Measurements from ENCODE around the gene RBP3.
A peak's percentile ranks its signal among the peaks of the same experiment; 100 is the strongest.

The RBP3 gene

DNA sequence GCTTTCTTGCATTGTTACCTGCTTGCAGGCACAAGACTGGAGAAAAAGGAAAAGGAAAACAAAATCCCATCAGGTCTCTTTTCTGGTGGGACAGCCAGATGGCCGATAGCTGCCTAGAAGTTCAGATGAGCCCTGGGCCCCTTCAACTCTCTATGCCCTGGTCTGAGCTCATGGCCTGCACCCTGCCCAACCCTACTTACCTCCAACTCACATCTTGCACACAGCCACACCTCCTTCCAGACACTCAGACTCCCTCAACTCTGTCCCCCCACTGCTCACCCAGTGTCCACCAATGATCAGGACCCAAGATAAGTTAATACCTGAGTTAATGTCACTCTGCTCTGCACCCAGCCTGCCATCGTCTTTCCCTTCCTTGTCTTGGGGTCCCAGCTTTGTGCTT, 10.9 kb downstream of the RBP3 start:
- DNase-seq: no peak

DNA sequence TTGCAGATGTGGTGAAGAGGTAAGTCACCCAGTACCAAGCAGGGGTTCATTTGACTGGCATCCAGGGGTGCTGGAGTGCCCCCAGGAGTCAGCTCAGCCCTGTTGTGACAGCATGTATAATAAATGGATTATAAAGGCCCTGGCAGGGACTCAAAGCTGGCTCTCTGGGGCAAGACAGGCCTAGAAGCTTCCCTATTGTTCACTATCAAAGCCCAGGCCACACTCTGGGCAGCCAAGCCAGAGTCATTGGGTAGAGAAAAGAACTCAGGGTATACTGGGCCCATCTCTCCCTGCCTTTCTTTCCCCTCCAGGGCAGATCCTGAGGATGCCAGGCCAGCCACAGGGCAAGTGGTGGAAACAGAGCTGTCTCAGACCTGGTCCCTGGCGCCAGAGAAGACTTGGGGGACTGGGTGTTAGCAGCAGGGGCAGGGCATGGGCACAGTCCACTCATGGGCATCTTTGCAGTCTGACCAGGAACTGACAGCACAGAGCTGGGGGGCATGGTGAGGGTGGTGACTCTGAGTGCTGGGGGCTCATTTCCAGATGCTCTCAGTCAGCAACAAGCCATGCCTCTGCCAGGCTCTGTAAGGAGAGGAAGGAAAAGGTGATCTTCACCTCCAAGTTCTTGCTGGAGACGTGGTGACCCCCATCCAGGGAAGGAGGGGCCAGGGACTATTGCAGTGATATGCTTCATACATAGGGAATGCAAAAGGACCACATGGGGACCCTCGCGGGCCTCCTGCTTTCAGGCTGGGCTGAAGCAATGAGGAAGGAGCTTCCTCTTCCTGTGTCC, 11.7 kb downstream of the RBP3 start:
- DNase-seq: no peak

GRCh38 chr10:47360419-47361040, 12.4 kb downstream of the RBP3 start:
- DNase-seq: no peak

GRCh38 chr10:47361293-47361692, 13.1 kb downstream of the RBP3 start:
- DNase-seq: no peak

GRCh38 chr10:47362199-47362598, 14.0 kb downstream of the RBP3 start:
- no peak for DNase-seq

GRCh38 chr10:47363781-47364180, 15.6 kb downstream of the RBP3 start:
- DNase-seq: no peak

DNA sequence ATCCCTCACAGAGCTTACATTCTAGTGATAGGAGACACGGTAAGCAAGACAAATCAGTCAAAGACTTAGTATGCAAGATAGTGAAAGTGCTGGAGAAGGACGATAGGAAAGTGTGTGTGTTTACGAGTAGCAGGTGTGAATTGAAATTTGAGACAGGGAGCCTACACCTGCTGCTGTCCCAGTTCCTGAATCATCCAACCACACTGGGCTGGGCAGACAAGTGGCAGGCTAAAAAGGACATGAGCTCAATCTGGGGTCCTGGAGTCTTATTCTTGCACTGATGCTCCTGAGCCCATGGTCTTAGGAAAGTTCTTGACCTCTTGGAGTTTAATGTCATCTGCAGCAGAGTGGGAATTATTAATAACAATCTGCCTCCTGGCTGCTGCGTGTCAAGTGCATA, 16.2 kb downstream of the RBP3 start:
- DNase-seq: peak; percentile 33

GRCh38 chr10:47364911-47365310, 16.7 kb downstream of the RBP3 start:
- DNase-seq: no peak

DNA sequence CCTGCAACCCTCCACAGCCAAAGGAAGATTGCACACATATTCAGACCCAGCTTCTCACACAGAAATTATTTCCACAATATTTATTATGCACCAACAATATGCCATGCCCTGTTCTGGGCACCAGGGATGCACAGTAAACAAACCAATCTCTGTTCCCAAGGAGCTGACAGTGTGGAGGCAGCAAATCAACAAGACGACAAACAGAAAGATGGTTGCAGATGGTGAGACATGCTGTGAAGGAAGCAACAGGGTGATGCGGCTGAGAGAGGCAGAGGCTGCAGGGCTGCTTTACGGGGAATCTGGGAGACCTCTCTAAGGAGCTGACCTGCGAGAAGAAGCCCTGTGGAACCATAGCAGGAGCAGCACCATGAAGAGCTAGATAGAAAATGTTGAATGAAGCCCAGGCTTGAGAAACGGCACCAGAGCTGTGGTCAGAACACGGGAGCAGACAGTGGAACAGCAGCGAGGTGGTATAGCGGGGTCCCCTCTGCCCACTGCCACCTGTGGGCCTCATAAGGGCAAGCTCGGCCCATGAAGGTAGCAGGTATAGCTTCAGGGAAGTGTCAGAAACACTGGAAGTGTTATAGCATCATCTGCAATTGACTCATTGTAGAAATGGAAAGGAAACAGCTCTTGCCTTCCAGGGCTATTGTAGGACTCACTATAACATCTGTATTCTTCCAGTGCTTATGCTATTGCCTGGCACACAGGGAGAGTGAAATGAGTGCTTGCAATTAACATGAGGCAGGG, 17.4 kb downstream of the RBP3 start:
- no peak for DNase-seq

- no peak for DNase-seq
These were observed 18.0 kb downstream of the RBP3 start for GRCh38 chr10:47366181-47366631.

DNA sequence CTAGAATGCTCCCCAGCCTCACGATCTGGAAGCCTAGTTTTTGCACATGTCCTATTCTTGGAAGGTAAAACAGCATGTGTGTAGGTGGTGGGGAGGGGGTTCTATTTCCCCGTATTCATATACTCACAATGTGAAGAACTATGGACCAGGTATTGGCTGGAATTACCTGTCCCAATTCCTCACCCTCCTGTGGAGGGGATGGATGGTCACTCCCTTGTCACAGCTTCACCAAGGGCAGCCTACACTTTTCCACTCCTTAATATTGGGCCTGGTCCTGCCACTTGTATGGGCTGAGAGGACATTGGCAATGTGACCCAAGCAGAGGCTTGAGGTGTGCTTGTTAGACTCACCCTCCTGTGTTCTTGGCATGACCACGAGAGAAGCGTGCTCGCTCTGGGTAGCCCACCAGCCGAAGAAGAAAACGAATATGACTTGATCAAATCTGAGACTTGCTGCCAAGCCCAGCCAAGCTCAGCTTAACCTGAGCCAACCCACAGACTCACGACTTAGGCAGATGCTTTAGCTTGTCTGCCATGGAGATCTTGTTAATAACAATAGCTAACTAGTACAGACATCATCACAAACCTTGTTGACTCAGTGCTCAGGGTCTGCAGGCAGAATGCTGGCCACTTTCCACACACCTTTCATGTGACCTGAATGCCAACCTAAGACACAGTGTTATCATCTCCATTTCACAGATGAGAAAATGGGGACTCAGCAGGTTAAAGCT, 18.7 kb downstream of the RBP3 start:
- no peak for DNase-seq

- DNase-seq: no peak
These were observed 19.5 kb downstream of the RBP3 start for GRCh38 chr10:47367646-47368045.

DNA sequence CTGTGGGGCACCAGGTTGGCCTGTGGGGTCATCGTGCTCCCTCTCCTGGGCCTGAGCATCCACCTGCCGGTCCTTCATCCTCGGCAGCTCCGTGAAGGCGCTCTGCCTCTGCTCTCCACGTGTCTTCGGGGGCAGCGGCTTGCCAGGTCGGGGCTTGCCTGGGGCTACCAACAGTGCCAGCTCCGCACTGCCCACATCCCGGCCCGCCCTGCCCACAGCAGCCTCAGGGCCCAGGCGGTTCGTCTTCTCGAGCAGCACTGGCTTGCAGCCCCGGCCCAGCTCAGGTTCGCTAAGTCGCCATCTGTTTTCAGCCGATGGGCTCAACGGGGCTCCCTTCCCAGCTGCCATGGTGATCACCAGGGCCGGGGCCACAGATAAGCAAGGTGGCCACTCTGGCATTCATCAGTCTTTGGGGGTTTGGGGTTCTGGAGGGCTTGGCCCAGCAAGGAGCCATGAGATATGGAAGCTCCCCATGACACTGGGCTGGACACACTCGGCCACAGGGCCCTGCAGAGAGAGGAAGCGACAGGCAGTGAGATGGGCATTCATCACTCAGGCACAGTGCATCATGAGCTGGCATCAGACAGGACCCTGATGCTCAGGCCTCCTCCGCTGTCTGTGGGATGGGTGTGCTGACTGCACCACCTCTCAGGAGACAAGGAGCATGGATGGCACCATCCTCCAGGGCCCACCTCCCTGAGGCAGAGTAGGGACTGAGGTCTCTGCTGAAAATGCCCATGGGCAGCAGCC, 20.4 kb downstream of the RBP3 start:
- no peak for DNase-seq

GRCh38 chr10:47369251-47369894, 21.2 kb downstream of the RBP3 start:
- DNase-seq: no peak

DNA sequence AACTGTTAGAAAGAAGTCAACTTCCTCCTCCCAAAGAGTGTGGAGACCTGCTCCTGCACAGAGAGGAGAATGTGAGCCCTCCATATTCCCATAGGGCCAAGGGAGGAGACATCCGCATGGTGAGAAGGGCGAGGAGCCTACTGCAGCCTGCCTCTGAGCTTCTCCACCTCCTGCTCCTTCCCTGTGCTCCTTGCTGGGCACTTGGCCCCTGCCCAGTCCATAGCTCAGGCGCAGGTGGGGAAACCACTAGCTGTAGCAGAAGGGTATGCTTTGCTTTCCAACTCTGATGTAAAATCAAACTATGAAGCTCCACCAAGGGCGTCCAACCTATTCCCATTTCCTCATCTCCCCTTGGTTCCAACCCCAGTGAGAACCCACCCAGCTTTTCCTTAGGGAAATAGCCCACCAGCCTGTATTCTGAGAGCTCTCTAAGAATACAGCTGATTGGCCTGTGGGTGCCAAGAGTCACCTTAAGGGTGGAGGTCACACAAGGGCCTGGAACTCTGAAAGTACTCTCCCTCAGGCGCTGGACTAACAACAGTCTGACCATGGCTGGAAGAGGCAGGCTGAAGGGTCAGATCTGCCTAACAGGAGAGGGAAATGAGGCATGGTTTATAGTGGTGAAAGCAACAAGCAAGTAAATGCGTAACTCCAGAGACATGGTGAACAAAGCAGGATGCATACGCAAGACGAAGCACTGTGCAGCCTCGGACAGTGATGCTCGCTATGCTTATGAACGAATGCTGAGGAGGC, 22.0 kb downstream of the RBP3 start:
- DNase-seq: no peak

DNA sequence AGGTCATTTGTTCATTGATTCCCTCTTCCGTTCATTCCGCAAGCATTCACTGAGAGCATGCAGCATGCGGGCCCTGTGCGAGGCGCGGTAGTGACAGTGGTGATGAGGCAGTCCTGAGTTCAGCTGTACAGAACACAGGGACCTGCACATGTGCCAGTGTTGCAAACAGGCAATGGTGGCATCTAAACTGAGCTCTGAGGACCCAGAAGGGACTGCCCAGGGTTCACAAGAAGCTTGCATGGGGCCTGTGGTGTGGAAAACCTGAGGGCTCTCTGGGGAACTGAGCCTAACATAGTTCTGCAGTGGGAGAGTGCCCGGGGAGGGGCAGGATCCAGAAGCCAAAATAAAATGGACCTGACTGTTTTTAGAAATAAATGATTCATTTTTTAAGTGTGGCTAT, 22.7 kb downstream of the RBP3 start:
- DNase-seq: no peak

- DNase-seq: no peak
These were observed 23.7 kb downstream of the RBP3 start for GRCh38 chr10:47371629-47372485.

DNA sequence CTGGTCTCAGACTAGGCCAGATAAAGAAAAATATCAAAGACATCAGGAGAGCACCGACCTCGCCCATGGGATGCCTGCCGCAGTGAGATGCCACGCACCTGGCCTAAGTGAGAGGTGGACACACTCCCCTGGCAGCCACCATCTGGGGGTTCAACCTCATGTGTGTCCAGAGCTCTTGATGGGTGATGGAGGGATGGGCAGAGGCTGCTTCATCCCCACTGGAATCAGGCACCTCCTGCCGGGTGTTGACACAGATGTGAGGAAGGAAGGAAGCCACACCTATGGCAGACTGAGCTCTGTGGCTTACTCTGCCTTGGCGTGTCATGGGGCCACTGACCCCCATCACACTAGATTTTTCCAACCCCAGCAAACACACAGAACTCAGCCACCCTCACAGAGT, 24.6 kb downstream of the RBP3 start:
- DNase-seq: no peak

DNA sequence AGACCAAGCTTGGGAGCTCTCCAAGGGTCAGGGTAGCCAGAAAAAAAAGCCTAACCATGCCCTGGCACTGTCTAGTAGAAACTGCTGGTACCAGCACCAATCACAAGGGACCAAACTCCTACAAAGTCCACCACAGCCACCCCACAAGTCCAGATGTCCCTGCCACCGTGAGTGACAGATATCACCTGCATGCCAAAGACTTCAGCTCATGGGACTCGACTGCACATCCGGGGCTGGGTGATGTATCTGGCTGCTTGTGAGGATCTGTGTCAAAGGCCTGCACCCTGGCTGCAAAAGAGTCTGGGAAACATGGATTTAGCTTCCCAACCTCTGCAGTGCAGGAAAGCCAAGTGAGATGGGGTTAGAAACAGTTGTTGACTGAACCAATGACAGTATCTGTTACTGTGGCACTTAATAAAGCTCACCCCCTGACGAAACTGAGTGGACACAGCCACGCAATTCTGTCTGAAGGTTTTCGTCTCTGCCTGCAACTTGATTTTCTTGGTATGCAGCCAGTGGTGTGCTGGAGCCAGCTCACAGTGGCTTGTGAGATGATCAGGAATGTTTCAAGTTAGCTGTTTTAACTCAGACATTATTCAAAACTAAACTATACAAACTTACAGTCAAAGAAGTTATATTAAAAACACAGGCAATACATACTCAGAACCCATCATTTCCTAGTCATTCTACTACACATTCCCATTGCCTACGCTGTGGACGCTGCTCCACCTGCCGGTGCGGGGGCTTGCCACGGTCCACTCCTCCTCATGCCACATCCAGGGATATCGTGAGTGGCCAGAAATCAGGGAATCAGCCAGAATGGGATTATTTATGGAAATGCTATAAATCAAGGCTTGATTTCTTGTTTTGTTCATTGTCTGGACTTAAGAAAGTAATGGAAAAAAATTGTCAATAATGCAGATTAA, 26.7 kb downstream of the RBP3 start:
- no peak for DNase-seq
